ENCODE data around the gene NKAIN2. TPM values are rescaled to one million over a fixed set of nuclear protein-coding genes. Genes with fewer than 3 reads are reported as not detected.

NKAIN2 gene
- total RNA-seq, 1 donor from 2014 or later = not detected

DNA sequence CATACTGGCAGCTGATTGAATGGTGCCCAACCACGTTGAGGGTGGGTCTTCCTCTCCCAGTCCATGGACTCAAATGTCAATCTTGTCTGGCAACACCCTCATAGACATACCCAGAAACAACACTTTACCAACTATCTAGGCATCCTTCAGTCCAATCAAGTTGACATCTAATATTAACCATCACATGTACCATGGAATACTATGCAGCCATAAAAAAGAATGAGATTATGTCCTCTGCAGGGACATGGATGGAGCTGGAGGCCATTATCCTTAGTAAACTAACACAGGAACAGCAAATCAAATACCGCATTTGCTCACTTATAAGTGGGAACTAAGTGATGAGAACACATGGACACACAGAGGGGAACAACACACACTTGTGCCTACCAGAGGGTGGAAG, 951.7 kb downstream of the NKAIN2 start:
- DNase-seq (ENCODE audit: low read depth in 2 of 2) = no peak

DNA sequence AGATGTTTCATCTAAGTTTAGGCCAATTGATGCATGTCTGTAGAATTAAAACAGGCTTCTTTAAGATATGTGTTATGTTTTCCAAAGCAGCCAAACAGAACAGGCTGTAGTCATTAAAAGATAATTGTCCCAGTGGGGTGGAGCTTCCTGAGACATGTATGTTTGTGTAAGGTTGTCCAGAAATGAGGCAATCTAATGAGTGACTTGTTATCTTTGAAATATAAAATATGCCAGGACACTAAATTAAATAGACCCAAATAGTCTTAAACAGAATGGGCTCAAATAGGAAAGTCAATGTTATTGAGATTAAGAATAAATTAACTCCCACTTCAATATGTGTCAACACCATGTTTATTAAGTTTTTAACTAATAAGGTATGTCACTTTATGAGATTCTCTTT, 953.9 kb downstream of the NKAIN2 start:
- DNase-seq (ENCODE audit: low read depth in 2 of 2) = no peak

DNA sequence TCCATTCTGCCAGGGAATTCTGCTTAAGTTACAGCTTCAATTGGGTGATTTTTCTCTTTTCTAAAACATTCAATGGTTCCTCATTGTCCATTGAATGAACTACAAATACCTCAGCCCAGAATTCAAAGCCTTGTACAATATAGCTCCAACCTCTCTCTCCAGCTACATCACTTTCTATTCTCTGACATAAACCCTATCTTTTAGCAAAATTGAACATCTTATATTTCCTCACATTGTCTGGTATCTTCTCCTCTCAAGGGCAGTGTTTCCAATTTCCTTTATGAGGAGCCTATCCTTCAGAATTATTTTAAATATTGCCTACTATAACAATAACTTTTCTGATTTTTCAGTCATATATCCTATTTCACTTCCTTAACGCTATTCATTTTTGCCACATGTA, 955.0 kb downstream of the NKAIN2 start:
- DNase-seq (ENCODE audit: low read depth in 2 of 2) = no peak

GRCh38 chr6:124765280-124765679, 961.6 kb downstream of the NKAIN2 start:
- DNase-seq (ENCODE audit: low read depth in 2 of 2) = no peak

DNA sequence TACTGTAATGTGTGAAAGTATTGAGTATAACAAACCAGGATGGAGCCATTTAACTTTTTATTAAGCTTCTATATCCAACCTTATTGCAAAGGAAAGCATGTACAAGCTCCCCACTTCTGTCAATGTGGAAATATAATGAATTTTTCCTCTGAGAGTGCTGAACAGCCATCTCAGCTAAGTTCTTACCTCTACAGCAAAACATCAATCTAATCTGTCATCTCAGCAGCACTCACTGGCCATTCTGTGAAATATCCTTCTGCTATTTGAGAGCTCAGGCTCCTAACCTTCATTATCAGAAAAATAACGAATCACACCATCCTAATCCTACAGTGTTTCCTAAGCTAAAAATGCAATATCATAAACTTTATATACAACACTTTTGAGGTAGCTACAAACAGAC, 964.6 kb downstream of the NKAIN2 start:
- no peak for DNase-seq (ENCODE audit: low read depth in 2 of 2)

DNA sequence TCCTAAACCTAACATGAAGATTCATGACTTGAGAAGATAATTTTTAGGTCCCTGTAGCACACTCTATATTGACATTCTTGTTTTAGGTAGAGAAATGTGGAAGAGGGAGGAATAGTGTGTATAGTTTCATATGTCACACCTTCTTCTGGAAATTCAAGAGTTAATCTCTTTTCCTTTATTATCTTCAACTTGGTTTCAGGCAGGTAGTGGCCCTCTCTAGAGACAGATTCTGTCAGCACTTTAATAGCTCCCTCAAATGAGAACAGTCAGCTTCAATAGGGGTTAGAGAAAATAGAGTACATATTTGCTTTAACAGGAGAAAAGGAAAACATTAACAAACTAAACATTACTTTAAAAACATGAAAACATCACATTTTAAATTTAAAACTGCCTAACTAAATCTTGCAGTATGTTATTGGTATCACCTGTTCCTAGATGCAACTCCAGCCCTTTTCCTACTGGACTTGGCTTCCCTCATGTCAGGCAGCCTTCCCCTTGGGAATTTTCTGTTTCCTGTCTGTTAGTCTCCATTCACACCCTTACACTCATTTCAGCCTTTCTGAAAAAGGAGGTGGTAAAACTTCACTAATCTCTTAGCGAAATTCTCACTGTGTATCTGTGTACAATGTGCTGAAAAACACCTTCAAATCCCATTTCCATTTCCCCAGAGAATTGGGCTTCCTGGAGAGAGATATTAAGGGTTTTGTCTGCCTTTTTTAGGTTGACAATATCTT, 966.3 kb downstream of the NKAIN2 start:
- DNase-seq (ENCODE audit: low read depth in 2 of 2) = no peak

GRCh38 chr6:124770784-124771183, 967.1 kb downstream of the NKAIN2 start:
- DNase-seq (ENCODE audit: low read depth in 2 of 2) = no peak

GRCh38 chr6:124772733-124773319, 969.2 kb downstream of the NKAIN2 start:
- DNase-seq (ENCODE audit: low read depth in 2 of 2) = no peak

DNA sequence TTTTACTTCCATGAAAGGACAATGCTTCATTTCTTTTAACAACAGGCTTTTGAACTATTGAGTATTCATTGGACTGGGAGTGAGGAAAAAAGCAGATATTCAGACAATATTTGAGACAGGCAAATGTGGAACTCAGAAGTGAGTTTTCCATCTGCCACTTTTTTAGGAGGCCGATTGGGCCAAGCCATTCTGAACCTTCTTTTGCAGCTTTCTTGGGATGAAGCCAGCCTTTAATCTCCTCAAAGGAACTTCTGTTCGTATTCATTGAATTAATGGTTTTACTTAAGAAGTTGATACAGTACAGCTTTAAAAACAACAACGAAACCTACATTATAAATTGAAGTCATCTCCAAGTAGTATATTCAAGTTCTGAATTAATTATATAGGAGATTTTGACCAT, 971.5 kb downstream of the NKAIN2 start:
- no peak for DNase-seq (ENCODE audit: low read depth in 2 of 2)

- DNase-seq (ENCODE audit: low read depth in 2 of 2) = no peak
These were observed 974.2 kb downstream of the NKAIN2 start for GRCh38 chr6:124777863-124778262.

- DNase-seq (ENCODE audit: low read depth in 2 of 2) = no peak
These were observed 977.0 kb downstream of the NKAIN2 start for GRCh38 chr6:124780623-124781022.

DNA sequence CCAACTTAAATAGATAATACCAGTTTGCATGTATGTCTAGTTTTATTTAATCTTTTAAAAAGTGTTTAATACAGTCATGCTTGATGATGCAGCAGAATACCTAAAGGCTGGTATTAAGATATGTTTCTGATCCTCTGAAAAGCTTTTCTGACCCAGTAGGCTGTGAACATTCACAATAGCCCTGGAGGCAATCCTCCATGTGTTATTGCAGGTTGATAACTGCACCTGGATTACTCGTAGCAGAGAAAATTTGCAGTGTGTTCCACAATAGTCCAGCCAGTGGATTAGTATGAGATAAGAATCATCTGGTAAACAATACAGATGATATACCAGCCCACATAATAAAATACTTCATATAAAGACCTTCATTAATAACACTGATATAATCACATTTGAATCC, 979.7 kb downstream of the NKAIN2 start:
- DNase-seq (ENCODE audit: low read depth in 2 of 2) = no peak

DNA sequence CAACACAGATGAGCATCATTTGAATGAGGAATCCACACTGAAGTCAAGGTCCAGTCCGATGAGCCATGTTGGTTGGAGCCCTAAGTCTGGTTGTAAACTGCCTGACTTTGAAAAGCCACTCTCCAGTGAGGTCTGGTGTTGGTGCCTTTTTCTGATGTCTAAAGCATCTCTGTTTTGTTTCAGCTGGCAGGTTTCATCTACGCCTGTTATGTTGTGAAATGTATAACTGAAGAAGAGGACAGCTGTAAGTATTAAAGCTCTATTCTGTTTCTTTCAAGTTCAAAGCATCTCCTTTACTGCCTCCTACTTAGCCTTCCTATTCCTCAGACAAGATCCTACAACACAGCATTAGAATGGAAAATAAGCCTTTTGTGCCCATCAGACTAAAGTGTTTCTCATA, 987.5 kb downstream of the NKAIN2 start:
- DNase-seq (ENCODE audit: low read depth in 2 of 2) = no peak

GRCh38 chr6:124792386-124792785, 988.7 kb downstream of the NKAIN2 start:
- no peak for DNase-seq (ENCODE audit: low read depth in 2 of 2)

DNA sequence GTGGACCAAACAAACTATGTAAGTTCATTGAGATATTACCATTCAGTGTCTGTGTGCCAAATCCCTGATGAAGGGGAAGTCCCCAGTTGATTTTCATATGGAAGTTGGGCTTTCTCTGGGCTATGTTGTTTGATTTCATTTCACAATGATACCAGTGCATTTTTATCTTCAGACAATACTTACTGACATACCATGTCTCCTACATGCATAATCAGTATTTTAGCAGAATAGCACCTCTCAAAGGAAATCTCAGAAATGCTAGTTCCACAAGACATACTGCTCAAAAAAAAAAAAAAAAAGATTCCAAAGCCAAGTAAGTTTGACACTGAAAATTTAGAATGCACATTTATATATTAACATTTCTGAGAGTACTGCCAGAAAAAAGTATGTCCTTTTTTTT, 989.7 kb downstream of the NKAIN2 start:
- no peak for DNase-seq (ENCODE audit: low read depth in 2 of 2)

- peak in 1 of 2 donors; percentile 3 for DNase-seq (ENCODE audit: low read depth in 2 of 2)
These were observed 992.2 kb downstream of the NKAIN2 start for GRCh38 chr6:124795643-124796463.

DNA sequence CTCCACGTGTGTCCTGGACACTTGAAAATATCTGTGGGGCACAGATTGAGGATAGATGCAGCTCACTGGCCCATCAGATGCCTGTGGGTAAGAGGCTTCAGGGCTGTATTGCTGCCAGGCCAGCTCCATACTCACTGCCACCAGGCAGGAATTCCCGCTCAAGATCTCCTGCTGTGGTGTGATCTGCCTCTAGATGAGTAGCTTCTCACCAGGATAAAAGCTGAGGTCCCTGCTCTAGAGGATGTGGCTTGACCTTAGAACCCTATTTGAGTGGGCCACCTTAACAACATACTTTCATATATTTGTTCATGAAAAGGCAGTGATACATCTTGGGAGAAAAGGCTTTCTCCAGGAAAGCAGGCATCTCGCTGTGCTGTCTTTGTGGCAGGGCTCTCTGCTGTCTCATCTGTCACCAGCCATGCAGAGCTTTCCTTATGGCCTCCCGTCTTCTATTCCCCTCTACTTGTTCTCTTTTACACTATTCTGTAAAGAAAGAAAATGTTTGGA, 992.9 kb downstream of the NKAIN2 start:
- no peak for DNase-seq (ENCODE audit: low read depth in 2 of 2)

DNA sequence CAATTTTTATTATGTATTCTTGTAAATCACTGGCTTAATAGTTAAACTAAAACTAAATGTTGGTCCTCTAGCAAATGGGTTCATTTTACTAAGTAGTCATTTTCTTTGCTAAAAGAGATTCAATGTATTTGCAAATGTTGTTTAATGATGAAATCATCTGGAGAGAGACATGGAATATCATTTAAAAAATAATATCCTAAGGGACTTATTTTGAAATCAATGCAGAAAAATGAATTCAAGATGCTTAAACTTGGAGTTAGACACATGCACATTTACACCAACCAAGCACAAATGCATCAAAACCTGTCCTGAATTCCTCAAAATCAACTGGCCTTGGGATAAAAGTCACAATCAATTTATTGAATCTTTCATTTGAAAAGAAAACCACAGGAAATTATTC, 993.6 kb downstream of the NKAIN2 start:
- DNase-seq (ENCODE audit: low read depth in 2 of 2) = no peak

DNA sequence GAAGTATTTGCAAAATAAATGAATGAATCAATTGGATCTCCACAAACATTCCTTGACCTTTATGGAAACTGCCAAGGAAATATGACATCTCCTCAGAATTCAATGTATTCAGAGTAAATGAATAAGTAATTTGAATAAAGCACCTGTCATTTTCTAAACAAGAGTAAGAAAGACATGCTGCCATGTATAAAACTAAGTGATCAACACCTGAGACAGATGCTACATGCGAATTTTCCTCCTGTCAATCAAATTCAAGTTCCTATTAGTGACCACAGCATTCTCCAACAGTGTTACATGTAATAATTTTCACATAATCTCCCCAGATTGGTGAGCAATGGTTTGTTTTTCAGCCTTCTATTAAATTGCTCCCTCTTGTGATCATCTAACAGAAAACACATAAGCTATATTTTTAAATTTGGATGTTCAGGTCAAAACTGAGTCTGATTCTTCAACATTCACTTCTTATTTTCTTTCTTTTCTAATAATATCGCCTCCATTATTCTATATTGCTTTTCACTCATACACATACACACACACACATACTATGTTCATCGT, 995.4 kb downstream of the NKAIN2 start:
- DNase-seq (ENCODE audit: low read depth in 2 of 2) = no peak

- DNase-seq (ENCODE audit: low read depth in 2 of 2) = no peak
These were observed 996.0 kb downstream of the NKAIN2 start for GRCh38 chr6:124799638-124800037.

GRCh38 chr6:124800222-124800621, 996.6 kb downstream of the NKAIN2 start:
- DNase-seq (ENCODE audit: low read depth in 2 of 2) = no peak

GRCh38 chr6:124812067-124812466, 1008.4 kb downstream of the NKAIN2 start:
- no peak for DNase-seq (ENCODE audit: low read depth in 2 of 2)

All from dermis microvascular lymphatic vessel endothelial cell (primary cell).